ENCODE data around the gene BAIAP3.

The BAIAP3 gene

GRCh38 chr16:1366712-1367299 lies 33.4 kb downstream of the BAIAP3 start:
- DNase-seq (ENCODE audit: low spot score), result no peak

- no peak for DNase-seq (ENCODE audit: low spot score)
Observed at GRCh38 chr16:1367486-1368174, 34.2 kb downstream of the BAIAP3 start.

GRCh38 chr16:1371054-1371978 lies 37.9 kb downstream of the BAIAP3 start:
- DNase-seq (ENCODE audit: low spot score), result no peak

- DNase-seq (ENCODE audit: low spot score), result no peak
Observed at GRCh38 chr16:1372292-1372950, 39.0 kb downstream of the BAIAP3 start.

- no peak for DNase-seq (ENCODE audit: low spot score)
Observed at GRCh38 chr16:1374418-1375297, 41.2 kb downstream of the BAIAP3 start.

GRCh38 chr16:1375298-1375640 lies 41.8 kb downstream of the BAIAP3 start:
- DNase-seq (ENCODE audit: low spot score), result no peak

- no peak for DNase-seq (ENCODE audit: low spot score)
Observed at GRCh38 chr16:1375741-1376410, 42.4 kb downstream of the BAIAP3 start.

- DNase-seq (ENCODE audit: low spot score), result no peak
Observed at GRCh38 chr16:1377406-1378010, 44.1 kb downstream of the BAIAP3 start.

GRCh38 chr16:1378087-1378803 lies 44.8 kb downstream of the BAIAP3 start:
- DNase-seq (ENCODE audit: low spot score), result no peak

GRCh38 chr16:1378804-1379303 lies 45.4 kb downstream of the BAIAP3 start:
- DNase-seq (ENCODE audit: low spot score), result no peak

- DNase-seq (ENCODE audit: low spot score), result peak; percentile 28
Observed at GRCh38 chr16:1379304-1380076, 46.0 kb downstream of the BAIAP3 start.

- no peak for DNase-seq (ENCODE audit: low spot score)
Observed at GRCh38 chr16:1380195-1380594, 46.8 kb downstream of the BAIAP3 start.

GRCh38 chr16:1381612-1382406 lies 48.4 kb downstream of the BAIAP3 start:
- DNase-seq (ENCODE audit: low spot score), result no peak

- DNase-seq (ENCODE audit: low spot score), result no peak
Observed at GRCh38 chr16:1383556-1383955, 50.1 kb downstream of the BAIAP3 start.

GRCh38 chr16:1385232-1385631 lies 51.8 kb downstream of the BAIAP3 start:
- no peak for DNase-seq (ENCODE audit: low spot score)

- DNase-seq (ENCODE audit: low spot score), result no peak
Observed at GRCh38 chr16:1387331-1387730, 53.9 kb downstream of the BAIAP3 start.

GRCh38 chr16:1389762-1390161 lies 56.3 kb downstream of the BAIAP3 start:
- DNase-seq (ENCODE audit: low spot score), result no peak

GRCh38 chr16:1390239-1390779 lies 56.9 kb downstream of the BAIAP3 start:
- DNase-seq (ENCODE audit: low spot score), result no peak
